ENCODE data around the gene MORF4L1.
A peak's percentile ranks its signal among the peaks of the same experiment; 100 is the strongest.
"Not testable (repeated sequence)": the region's sequence is repeated elsewhere in the genome, so short reads cannot be mapped to it uniquely, and the experiment has no call there.

Gene MORF4L1

GRCh38 chr15:78902281-78903032, 29.8 kb downstream of the MORF4L1 start:
- DNase-seq (ENCODE audit: low spot score): not testable (repeated sequence)

DNA sequence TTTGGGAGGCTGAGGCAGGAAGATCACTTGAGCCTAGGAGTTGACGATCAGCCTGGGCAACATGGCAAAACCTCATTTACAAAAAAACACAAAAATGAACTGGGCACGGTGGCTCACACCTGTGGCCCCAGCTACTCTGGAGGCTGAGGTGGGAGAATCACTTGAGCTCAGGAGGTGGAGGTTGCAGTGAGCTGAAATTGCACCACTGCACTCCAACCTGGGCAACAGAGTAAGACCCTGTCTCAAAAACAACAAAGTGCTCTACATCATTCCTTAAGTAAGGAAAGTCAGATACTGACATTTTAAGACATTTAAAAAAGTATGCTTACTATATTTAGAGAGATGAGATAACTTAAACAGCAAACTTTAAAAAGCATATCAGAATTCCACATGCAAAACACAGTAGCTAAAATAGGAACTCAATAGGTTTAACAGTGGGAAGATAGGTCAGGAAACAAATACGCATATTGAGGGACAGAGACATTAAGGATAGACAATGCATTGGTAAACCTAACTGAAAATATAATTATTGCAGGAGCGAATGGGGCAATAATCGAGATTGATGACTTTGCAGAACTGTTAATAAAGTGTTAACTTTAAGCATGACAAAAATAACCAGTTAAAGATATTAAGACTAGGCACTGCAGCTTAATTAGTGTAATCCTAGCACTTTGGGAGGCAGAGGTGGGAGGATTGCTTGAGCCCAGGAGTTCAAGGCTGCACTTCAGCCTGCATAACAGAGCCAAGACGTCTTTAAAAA, 32.1 kb downstream of the MORF4L1 start:
- DNase-seq (ENCODE audit: low spot score): no peak

DNA sequence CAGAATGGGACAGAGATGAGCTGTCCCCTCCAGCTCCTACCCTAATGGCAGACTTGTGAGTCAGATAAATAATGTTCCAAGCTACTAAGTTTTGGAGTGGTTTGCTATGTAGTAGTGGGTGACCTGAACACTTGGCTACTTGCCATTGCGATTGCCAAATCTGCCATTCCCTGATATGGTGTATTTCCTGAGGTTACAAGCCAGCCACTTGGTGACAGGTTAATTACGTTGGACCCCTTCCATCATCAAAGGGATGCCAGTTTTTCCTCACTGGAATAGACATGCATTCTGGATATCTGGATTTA, 33.6 kb downstream of the MORF4L1 start:
- DNase-seq (ENCODE audit: low spot score): no peak

GRCh38 chr15:78907577-78907976, 34.9 kb downstream of the MORF4L1 start:
- peak; percentile 66 for DNase-seq (ENCODE audit: low spot score)

- no peak for DNase-seq (ENCODE audit: low spot score)
Measured at GRCh38 chr15:78909160-78909695, 36.5 kb downstream of the MORF4L1 start.

DNA sequence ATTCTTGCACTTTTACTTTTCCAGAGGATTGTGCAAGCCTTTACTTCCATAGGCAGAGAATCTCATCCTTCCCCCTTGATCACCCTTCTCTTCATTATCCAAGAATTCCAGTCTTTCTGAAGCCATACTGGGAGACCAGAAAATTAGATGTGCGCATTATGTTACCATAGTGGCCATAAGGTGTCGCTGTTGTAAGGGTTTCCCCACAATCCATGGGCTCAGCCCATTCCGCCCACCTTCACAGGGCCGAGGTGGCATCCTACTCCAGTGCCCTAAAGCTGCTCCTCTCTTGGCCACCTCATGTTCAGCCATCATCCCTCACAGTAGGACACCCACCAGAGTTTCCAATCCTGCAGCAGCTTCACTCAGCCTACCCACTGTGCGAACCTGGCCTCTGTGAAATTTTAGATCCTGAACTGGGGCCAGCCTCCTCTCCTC, 37.1 kb downstream of the MORF4L1 start:
- DNase-seq (ENCODE audit: low spot score): peak; percentile 79

DNA sequence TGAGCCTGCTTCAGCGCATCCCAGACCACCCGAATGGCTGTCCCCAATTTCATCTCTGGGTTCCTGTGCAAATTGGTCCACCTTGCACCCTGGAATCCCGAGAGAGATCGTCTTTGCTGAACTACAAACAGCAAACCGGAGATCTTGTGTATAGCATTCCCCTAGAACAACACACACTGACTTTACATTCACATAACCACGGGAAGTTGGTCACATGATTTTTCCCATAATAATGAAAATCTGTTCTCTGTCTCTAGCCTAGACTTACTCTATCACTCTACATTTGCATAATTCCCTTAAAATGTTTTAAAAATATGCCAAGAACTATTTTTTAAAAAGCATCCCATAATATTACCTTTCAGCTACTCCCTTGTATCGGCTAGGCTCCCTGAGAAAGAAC, 37.6 kb downstream of the MORF4L1 start:
- DNase-seq (ENCODE audit: low spot score): no peak

GRCh38 chr15:78912316-78912715, 39.6 kb downstream of the MORF4L1 start:
- no peak for DNase-seq (ENCODE audit: low spot score)

GRCh38 chr15:78913012-78913411, 40.3 kb downstream of the MORF4L1 start:
- DNase-seq (ENCODE audit: low spot score): no peak

GRCh38 chr15:78914027-78914764, 41.5 kb downstream of the MORF4L1 start:
- no peak for DNase-seq (ENCODE audit: low spot score)

GRCh38 chr15:78915341-78916087, 42.8 kb downstream of the MORF4L1 start:
- DNase-seq (ENCODE audit: low spot score): no peak

GRCh38 chr15:78916088-78916487, 43.4 kb downstream of the MORF4L1 start:
- no peak for DNase-seq (ENCODE audit: low spot score)

GRCh38 chr15:78917888-78918287, 45.2 kb downstream of the MORF4L1 start:
- DNase-seq (ENCODE audit: low spot score): no peak

GRCh38 chr15:78921517-78921916, 48.8 kb downstream of the MORF4L1 start:
- no peak for DNase-seq (ENCODE audit: low spot score)

DNA sequence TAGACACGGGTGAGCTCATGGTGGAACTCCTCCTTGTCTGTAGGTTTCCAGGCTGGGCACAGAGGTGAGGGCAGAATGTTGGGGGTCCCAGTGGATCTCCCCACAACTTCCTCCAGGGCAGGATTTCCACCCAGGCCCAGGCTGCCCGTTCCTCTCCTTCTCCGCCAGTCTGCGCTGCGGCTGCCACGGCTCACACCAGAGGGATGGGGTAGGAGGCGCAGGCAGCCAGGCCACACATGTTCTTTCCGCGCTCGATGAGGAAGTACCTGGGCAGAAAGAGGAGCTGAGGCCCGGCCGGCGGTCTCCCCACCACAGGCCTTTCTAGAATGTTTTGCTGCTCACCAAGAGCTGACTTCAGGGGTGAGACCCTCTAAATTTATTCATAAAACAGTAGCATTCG, 49.2 kb downstream of the MORF4L1 start:
- no peak for DNase-seq (ENCODE audit: low spot score)

DNA sequence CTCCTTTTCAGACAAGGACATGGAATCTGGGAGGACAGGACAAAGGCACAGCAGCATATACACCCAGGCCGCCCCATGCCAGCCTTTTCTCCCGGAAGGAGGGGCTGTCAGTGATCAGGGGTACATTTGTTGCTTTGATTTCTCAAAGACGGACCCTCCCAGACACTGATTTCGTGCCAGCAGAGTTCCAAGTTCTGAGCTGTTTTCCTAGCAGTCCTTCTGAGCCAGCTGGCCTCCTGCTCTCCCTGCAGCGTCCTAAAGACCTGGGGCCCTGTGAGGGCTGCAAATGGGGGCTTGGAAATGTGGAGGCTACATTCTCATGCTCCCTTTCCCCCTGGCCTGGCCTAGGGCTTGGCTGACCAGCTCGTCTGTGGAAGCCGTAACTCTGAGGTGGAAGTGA, 49.8 kb downstream of the MORF4L1 start:
- no peak for DNase-seq (ENCODE audit: low spot score)

DNA sequence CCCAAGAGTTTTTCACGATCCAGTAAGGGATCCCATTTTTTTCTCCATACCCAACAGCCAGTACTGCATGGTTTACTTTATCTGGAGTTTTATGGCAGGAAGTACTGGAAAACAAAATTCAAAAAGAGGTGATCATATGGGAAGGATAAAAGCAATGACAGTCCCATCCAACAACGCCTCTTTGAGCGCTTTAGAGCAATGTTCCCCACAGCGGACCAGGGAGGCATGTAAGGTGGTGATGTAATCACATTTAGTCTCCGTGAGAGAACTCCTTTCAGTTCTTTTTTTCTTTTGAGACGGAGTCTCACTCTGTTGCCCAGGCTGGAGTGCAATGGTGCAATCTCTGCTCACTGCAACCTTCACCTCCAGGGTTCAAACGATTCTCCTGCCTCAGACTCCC, 50.3 kb downstream of the MORF4L1 start:
- no peak for DNase-seq (ENCODE audit: low spot score)

DNA sequence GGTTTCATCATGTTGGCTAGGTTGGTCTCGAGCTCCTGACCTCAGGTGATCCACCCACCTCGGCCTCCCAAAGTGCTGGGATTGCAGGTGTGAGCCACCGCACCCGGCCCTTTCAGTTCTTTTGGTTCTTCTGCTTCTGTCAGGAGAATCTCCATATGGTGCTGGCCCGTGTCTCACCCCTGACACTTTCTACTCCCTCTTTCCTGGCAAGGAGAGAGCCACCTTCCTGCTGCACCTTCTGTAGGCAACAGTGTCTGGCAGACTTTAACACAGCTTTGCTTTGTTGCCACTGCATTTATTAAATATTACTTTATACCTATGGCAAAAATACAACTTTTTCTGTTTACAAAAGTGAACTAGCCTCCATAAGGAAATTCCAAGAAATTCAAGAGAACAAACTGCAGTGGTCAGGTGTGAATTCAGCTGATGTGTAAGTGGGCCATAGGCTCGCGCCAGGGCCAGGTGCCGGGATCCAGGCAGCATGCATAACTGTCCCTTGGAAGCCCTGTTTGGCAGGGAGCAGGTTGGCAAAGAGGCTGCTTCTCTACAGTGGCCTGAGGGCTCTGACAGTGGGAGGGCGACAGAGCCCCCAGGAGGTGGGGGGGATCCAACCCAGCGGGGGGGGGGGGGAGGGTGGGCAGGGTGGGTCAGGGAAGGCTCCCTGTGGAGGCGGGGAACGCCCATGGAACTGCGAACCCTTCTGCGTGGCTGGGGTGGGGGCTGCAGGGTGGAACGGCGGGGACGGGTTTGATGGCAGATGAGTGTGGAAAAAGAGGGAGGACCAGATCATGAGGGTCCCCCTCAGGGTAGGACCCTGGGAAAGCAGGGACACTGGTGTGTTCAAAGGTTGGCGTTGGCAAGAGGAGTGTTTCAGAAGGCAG, 51.0 kb downstream of the MORF4L1 start:
- DNase-seq (ENCODE audit: low spot score): no peak

GRCh38 chr15:78925076-78925624, 52.5 kb downstream of the MORF4L1 start:
- no peak for DNase-seq (ENCODE audit: low spot score)

GRCh38 chr15:78925956-78926743, 53.5 kb downstream of the MORF4L1 start:
- no peak for DNase-seq (ENCODE audit: low spot score)

All from D341Med (cell line).